Type B pancreatic cell (in vitro differentiated cells): Measurements from ENCODE around the gene SCAMP5. TPM values are rescaled to one million over a fixed set of nuclear protein-coding genes. Genes with fewer than 3 reads are reported as not detected.

Experiments
- DNase-seq: peaks from one replicate; pipeline ENCODE4 v3.0.0; 2021; ENCODE audit warnings: mixed read lengths; ENCODE audit not compliant: unreplicated experiment; ENCODE audit errors: extremely low spot score
- H3K27ac Mint-ChIP-seq: 2 replicates; pipeline ENCODE4 v1.8.0; 2021; ENCODE audit warnings: mild to moderate bottlenecking, mixed read lengths
- H3K27me3 Mint-ChIP-seq: 2 replicates; pipeline ENCODE4 v1.8.0; 2021; ENCODE audit warnings: mixed read lengths
- H3K36me3 Mint-ChIP-seq: 2 replicates; pipeline ENCODE4 v1.8.0; 2021; ENCODE audit warnings: mixed read lengths
- H3K4me1 Mint-ChIP-seq: one replicate; pipeline ENCODE4 v1.8.0; 2021; ENCODE audit warnings: mixed read lengths; ENCODE audit not compliant: unreplicated experiment
- H3K4me3 Mint-ChIP-seq: 2 replicates; pipeline ENCODE4 v1.8.0; 2021; ENCODE audit warnings: mild to moderate bottlenecking, mixed read lengths
- H3K9me3 Mint-ChIP-seq: 2 replicates; pipeline ENCODE4 v1.8.0; 2021; ENCODE audit warnings: mixed read lengths
- total RNA-seq: library from RNA; stranded (reverse); gene quantifications from 2 replicates; pipeline ENCODE4 v1.2.1, GENCODE V29; 2021; ENCODE audit warnings: low replicate concordance
- TF ChIP-seq, protein P1 (sequence below): fragments of 200-600 bp; sonication (generic); conservative IDR thresholded peaks from 2 replicates; pipeline ENCODE4 v1.5.0; 2021; ENCODE audit warnings: antibody characterized with exemption, mild to moderate bottlenecking

SCAMP5 gene
- total RNA-seq, 1 donor from 2014 or later, result 38.1 TPM

- peaks cover 15% of the 10 kb centered on the region for H3K4me1 Mint-ChIP-seq
- TF ChIP-seq, protein P1, sequence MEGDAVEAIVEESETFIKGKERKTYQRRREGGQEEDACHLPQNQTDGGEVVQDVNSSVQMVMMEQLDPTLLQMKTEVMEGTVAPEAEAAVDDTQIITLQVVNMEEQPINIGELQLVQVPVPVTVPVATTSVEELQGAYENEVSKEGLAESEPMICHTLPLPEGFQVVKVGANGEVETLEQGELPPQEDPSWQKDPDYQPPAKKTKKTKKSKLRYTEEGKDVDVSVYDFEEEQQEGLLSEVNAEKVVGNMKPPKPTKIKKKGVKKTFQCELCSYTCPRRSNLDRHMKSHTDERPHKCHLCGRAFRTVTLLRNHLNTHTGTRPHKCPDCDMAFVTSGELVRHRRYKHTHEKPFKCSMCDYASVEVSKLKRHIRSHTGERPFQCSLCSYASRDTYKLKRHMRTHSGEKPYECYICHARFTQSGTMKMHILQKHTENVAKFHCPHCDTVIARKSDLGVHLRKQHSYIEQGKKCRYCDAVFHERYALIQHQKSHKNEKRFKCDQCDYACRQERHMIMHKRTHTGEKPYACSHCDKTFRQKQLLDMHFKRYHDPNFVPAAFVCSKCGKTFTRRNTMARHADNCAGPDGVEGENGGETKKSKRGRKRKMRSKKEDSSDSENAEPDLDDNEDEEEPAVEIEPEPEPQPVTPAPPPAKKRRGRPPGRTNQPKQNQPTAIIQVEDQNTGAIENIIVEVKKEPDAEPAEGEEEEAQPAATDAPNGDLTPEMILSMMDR, result no peak
- peak overlapping the region; percentile 63 for H3K4me3 Mint-ChIP-seq
- H3K36me3 Mint-ChIP-seq, result peaks cover 4% of the 10 kb centered on the region
- no peaks in the 10 kb centered on the region for H3K9me3 Mint-ChIP-seq
- no peak overlapping the region for H3K27ac Mint-ChIP-seq
- DNase-seq, result no peak
- H3K27me3 Mint-ChIP-seq, result peaks cover 24% of the 10 kb centered on the region
Measured at GRCh38 chr15:74997543-74997942, 2.2 kb downstream of the SCAMP5 start.

DNA sequence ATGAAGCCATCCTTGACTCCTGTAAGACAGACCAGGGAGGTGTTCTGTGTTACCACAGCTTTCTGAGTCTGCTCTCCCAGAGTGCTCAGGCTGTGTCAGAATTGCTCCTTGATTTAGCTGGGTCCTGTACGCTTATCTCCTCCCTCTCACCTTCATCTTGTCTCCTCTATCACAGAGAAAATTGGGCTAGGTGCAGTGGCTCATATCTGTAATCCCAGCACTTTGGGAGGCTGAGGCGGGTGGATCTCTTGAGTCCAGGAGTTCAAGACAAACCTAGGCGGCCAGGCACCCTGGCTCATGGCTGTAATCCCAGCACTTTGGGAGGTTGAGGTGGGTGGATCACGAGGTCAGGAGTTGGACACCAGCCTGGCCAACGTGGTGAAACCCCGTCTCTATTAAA, 5.9 kb downstream of the SCAMP5 start:
- Mint-ChIP-seq H3K27ac (no peak overlapping the region), H3K4me1 (peaks cover 9% of the 10 kb centered on the region), H3K9me3 (no peaks in the 10 kb centered on the region), H3K27me3 (peaks cover 18% of the 10 kb centered on the region), H3K4me3 (no peak overlapping the region), H3K36me3 (peaks cover 4% of the 10 kb centered on the region)
- TF ChIP-seq, protein P1, result no peak
- DNase-seq, result no peak

GRCh38 chr15:75002398-75002797, 7.0 kb downstream of the SCAMP5 start:
- Mint-ChIP-seq H3K36me3 (peaks cover 2% of the 10 kb centered on the region), H3K9me3 (no peaks in the 10 kb centered on the region), H3K27me3 (peaks cover 9% of the 10 kb centered on the region), H3K4me1 (peaks cover 2% of the 10 kb centered on the region), H3K4me3 (no peak overlapping the region), H3K27ac (no peak overlapping the region)
- TF ChIP-seq, protein P1, result no peak
- no peak for DNase-seq

DNA sequence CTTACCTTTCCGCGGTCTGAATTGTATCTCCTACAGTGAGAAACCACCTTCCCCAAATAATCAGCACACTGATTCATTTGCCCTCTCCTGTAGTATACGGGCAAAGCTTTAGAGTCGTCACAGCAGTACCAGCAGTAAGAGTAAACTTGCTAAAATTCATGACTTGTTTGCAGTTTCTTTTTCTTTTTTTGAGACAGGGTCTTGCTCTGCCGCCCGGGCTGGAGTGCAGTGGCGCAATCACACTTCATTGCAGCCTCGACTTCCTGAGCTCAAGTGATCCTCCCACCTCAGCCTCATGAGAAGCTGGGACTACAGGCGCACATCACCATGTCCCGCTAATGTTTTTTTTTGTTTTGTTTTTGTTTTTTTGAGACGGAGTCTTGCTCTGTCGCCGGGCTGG, 11.9 kb downstream of the SCAMP5 start:
- no peaks in the 10 kb centered on the region for H3K36me3 Mint-ChIP-seq
- DNase-seq, result no peak
- TF ChIP-seq, protein P1, result no peak
- no peaks in the 10 kb centered on the region for H3K27me3 Mint-ChIP-seq
- no peak overlapping the region for H3K4me3 Mint-ChIP-seq
- no peaks in the 10 kb centered on the region for H3K9me3 Mint-ChIP-seq
- H3K27ac Mint-ChIP-seq, result no peak overlapping the region
- no peaks in the 10 kb centered on the region for H3K4me1 Mint-ChIP-seq

- H3K4me1 Mint-ChIP-seq, result no peaks in the 10 kb centered on the region
- DNase-seq, result no peak
- H3K36me3 Mint-ChIP-seq, result no peaks in the 10 kb centered on the region
- H3K27ac Mint-ChIP-seq, result no peak overlapping the region
- H3K4me3 Mint-ChIP-seq, result no peak overlapping the region
- TF ChIP-seq, protein P1, result no peak
- H3K27me3 Mint-ChIP-seq, result no peaks in the 10 kb centered on the region
- H3K9me3 Mint-ChIP-seq, result no peaks in the 10 kb centered on the region
Measured at GRCh38 chr15:75008221-75008625, 12.9 kb downstream of the SCAMP5 start.
